Stimulated activated CD4-positive, alpha-beta T cell treated with anti-CD3 and anti-CD28 coated beads, Interleukin-4, amount 100 ng/mL, for 4 hours (primary cell): ENCODE results near the gene KRTCAP3.
"Not testable (repeated sequence)": the region's sequence is repeated elsewhere in the genome, so short reads cannot be mapped to it uniquely, and the experiment has no call there.

ENCODE experiments used
- DNase-seq, 2 experiments: peaks; one replicate each; pipeline ENCODE4 v3.0.0-alpha.2; 2020

Gene KRTCAP3

DNA sequence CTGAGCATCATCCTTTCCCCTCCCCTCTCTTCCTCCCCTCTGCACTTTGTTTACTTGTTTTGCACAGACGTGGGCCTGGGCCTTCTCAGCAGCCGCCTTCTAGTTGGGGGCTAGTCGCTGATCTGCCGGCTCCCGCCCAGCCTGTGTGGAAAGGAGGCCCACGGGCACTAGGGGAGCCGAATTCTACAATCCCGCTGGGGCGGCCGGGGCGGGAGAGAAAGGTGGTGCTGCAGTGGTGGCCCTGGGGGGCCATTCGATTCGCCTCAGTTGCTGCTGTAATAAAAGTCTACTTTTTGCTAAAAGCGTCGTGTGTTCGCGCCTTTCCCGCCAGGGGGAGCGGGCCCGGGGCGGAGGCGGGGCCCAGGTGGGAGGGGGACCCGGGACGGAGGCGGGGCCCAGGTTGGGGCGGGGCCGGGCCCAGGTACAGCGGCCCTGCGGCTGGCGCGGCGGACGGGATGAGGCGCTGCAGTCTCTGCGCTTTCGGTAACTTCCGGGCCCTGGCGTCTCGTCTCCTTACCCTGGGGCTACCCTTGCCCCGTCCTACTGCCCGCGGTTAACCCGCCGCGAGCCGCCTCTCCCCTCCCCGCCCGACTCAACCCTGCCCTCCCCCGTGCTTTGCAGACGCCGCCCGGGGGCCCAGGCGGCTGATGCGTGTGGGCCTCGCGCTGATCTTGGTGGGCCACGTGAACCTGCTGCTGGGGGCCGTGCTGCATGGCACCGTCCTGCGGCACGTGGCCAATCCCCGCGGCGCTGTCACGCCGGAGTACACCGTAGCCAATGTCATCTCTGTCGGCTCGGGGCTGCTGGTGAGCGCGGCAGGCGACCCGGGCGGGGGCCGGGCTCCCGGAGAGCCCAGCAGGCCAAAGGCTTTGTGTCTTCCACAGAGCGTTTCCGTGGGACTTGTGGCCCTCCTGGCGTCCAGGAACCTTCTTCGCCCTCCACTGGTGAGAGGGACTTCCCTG is at the start of gene KRTCAP3:
KRTCAP3 (plus strand) TSS at position 424 of the 962 bp plus-strand sequence; CDS start at position 456, 32 bp downstream.
- DNase-seq, result peak; percentile 24 to 34

- no peak for DNase-seq
Observed at GRCh38 chr2:27393225-27393624, 49.0 kb upstream of the KRTCAP3 start.

DNA sequence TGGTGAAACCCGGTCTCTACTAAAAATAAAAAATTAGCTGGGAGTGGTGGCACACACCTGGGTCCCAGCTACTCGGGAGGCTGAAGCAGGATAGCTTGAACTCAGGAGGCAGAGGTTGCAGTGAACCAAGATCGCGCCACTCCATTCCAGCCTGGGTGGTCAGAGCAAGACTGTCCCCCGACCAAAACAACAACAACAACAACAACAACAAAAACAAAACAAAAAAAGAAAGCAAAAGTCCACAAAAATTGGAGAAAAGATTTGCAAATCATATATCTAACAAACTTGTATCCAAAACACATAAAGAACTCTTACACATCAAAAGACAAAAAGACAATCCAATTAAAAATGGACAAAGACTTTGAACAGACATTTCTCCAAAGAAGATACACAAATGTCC is 43.2 kb upstream of the KRTCAP3 start:
- no peak for DNase-seq

DNA sequence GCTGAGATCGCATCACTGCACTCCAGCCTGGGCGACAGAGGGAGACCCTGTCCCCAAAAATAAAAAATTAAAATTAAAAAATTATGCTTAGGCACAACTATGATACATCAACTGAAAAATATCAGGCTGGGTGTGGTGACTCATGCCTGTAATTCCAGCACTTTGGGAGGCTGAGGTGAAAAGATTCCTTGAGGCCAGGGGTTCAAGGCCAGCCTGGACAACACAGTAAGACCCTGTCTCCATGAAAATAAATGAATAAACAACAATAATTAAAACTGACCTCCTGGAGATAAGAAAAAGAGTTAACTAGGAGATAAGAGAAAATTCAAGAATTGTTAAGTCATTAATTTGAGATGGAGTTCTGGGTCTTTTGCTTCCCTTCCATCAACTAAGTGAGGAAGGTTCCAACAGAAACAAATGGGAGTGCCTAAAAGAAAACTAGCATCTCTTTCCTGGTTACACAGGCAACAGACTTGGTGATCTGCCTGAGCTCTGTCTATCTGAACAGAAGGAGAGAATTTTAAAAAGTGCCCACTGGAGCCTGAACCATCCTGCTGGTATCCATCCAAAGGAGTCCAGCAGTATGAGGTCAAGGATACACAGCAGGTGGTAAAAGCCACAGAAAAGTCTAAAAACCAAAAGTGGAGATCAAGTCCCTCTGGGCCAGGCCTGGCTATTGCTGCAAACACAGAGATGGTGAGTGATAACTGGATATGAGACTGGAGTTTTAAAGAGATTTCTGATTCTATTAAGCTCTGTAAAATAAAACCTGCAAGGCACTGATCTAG is 41.6 kb upstream of the KRTCAP3 start:
- DNase-seq, result no peak

DNA sequence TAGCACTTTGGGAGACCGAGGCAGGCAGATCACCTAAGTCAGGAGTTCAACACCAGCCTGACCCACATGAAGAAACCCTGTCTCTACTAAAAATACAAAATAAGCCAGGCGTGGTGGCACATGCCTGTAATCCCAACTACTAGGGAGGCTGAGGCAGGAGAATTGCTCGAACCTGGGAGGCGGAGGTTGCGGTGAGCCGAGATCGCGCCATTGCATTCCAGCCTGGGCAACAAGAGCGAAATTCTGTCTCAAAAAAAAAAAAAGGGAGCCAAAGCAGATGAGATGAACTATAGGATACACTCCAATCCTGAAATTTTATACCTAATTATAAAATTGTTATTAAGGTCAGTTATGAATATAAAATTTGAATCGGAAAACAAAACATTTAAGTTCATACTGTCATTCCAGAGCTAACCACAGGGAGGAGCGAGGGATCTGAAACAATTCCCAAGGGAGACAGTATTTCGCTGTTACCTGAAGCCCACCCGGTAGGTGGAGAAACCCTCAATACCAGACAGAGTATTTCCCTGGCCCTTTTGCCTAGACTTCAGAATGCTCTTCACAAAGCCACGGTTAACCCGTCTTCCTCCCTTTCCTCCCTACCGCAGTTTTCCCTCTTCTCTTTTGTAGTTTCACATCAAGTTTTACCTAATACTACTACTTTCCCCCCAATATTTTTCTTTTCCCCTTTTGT is 34.2 kb upstream of the KRTCAP3 start:
- no peak for DNase-seq

GRCh38 chr2:27408601-27409320 is 33.4 kb upstream of the KRTCAP3 start:
- peak; percentile 12 to 20 for DNase-seq

DNA sequence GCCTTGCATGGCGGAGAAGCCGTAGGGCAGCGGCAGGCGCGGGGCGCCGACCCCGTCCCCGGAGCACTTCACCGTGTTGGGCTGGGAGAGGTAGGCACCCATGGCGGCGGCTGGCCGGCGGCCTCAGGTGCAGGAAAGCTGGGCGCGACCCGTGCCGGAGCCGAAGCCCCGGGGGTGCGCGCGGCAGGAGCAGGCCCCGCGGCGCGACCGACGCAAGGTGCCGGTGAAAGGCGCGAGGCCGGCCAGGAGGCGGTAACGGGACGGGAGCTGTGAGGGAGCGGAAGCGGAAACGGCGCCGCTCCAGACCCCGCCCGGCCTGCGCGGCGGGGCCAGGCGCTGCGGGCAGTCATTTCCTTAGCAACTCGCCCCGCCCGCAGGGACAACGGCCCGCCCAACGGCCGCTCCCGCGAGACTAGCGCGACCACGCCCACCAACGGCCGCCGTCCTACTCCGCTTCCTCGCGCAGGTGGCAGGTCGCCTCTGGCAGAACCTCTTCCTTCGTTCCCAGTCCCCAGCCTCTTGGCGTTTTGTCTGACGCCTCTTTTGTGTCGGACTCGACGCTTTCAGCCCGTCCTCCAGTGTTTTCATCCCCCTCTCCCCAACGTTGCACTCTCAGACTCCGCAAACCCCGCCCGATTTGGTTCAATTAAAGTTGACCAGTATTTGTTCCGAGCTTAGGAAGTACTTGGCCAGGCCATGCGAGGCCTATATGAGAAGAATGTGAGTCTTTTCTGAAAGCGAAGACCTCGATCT is 32.7 kb upstream of the KRTCAP3 start, which contains the start of gene PPM1G:
PPM1G (minus strand) TSS at position 271 of the 753 bp plus-strand sequence; CDS start at position 102, 169 bp downstream.
- DNase-seq, result peak; percentile 94 to 97

- DNase-seq, result no peak
Observed at GRCh38 chr2:27412419-27413152, 29.6 kb upstream of the KRTCAP3 start.

DNA sequence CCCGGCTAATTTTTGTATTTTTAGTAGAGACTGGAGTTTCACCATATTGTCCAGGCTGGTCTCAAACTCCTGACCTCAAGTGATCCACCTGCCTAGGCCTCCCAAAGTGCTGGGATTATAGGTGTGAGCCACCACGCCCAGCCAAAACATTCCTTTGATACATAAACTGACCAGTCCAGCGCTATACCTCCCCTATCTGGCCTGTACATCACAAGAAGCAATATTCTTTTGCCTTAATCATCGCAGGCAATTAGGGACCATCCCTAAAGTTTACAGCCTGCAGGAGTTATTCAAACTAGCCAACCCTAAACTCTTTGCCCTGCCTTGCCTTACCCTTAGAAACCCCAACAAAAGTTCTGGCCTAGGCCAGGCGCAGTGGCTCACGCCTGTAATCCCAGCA is 26.0 kb upstream of the KRTCAP3 start:
- DNase-seq, result no peak

DNA sequence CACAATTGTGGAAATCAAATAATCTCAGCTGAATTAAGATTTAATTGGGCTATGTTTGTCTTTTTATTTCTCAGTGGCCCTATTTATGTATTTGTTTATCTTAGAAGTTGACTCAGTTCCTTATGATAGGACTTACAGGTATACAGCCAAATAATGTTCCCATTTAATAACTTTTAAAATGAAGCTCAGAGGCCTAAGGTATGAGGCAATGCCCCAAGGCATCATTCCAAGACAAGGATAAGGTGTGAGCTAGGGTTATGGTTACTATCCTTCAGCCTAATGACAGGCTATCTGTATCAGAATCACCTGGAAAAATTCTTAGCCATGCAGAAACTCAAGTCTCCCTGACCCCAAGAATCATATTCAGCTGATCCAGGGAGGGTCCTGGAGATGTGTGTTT is 21.2 kb upstream of the KRTCAP3 start:
- DNase-seq, result no peak

GRCh38 chr2:27421660-27422250 is 20.4 kb upstream of the KRTCAP3 start:
- DNase-seq, result no peak

DNA sequence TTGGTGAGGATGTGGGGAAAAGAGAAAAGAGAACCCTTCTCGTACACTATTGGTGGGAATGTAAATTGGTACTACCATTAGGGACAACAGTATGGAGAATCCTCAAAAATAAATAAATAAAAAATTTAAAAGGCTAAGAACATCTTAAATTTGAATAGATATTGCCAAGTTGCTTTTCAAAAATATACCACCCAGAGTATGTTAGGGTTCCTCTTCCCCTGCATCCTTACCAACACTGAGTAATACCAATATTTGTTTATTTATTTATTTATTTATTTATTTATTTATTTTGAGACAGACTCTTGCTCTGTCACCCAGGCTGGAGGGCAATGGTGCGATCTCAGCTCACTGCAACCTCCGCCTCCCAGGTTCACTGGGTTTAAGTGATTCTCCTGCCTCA is 19.2 kb upstream of the KRTCAP3 start:
- no peak for DNase-seq

GRCh38 chr2:27425039-27425438 is 17.1 kb upstream of the KRTCAP3 start:
- not testable (repeated sequence) for DNase-seq

- no peak for DNase-seq
Observed at GRCh38 chr2:27427863-27428212, 14.3 kb upstream of the KRTCAP3 start.

DNA sequence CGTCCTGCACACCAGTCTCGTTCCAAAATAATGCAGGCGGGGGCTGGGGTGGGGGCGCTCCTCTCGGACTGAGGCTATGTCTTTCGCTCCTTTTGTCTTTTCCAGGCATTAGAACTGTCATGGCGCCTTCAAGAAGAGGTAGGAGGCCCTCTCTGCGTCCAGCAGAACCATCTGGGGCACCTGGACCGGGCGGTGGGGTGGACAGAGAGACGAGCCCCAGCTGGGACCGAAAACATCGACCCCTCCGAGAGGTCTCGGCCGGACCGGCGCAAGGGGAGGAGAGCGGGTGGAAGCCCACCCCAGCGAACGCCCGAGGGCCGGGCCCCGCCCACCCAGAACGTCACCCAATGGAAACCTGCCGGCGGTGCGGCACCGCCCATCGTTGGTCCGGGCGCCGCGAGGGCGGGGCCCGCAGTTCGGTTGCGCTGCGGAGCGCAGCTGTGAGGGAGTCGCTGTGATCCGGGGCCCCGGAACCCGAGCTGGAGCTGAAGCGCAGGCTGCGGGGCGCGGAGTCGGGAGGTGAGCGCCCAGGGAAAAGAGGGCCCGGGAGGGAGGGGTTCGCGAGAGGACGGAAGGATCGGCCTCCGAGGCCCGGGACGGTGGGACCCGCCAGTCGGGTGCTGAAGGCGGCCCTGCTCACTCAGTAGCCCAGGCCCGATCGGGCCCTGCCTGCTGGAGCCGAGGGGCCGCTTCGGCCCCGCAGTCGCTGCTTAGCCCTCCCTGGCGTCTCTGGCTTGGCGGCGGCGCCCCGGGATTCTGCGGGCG is 13.8 kb upstream of the KRTCAP3 start, which contains the start of gene NRBP1:
NRBP1 (plus strand) TSS at position 419 of the 765 bp plus-strand sequence. CDS start 4,643 bp downstream, outside the sequence.
- peak; percentile 87 to 93 for DNase-seq

DNA sequence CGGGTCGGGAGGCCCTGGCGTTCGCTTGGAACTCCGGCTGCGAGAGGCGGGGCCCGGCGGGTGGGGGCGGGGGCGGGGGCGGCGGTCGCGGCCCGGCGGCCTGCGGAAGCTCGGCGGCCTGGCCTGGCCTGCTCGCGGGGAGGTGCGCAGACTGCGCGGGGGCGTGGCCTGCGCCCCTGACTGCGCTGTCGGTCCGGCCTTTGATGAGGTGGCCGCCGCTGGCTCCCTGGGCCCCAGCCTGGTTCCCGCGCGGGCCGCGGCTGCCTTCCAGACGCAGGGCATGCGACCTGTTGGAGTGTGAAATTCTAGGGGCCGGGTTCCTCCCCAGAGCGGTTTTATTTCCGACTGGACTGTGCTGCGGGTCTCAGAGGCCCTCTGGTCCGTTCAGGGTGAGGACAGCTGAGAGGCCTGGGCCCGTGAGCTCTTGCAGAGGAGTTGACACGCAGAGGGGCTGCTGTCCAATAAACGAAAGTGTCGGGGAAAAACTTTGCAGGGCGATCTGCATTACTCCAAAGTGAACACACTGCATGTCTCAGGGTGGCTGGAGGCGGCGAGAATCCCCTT is 13.1 kb upstream of the KRTCAP3 start:
- peak; percentile 60 to 65 for DNase-seq

- DNase-seq, result peak in 1 of 2 experiments; percentile 45
Observed at GRCh38 chr2:27431395-27431794, 10.8 kb upstream of the KRTCAP3 start.

- DNase-seq, result no peak
Observed at GRCh38 chr2:27435628-27436027, 6.6 kb upstream of the KRTCAP3 start.
